HG02623 (cell line): ENCODE data around the gene ABCC1.
"Not testable (repeated sequence)": the region's sequence is repeated elsewhere in the genome, so short reads cannot be mapped to it uniquely, and the experiment has no call there.

Source experiments
- ATAC-seq: cut with Tn5 transposase; IDR thresholded peaks from one replicate; pipeline ENCODE4 v1.9.1; 2021; ENCODE audit warnings: moderate library complexity; ENCODE audit not compliant: unreplicated experiment

ABCC1 gene

DNA sequence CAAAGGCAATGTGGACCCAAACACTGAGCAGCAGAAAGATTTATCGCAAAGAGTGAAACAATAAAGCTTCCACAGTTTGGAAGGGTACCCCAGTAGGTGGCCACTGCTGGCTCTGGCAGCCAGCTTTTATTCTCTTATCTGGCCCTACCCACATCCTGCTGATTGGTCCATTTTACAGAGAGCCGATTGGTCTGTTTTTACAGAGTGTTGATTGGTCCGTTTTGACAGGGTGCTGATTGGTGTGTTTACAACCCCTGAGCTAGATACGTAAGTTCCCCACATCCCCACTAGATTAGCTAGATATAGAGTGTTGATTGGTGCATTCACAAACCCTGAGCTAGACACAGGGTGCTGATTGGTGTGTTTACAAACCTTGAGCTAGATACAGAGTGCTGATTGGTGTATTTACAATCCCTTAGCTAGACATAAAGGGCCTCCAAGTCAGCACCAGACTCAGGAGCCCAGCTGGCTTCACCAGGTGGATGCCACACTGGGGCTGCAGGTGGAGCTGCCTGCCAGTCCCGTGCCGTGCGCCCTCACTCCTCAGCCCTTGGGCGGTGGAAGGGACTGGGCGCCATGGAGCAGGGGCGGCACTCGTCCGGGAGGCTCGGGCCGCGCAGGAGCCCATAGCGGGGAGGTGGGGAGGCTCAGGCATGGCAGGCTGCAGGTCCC is 154.9 kb downstream of the ABCC1 start:
- ATAC-seq = not testable (repeated sequence)

DNA sequence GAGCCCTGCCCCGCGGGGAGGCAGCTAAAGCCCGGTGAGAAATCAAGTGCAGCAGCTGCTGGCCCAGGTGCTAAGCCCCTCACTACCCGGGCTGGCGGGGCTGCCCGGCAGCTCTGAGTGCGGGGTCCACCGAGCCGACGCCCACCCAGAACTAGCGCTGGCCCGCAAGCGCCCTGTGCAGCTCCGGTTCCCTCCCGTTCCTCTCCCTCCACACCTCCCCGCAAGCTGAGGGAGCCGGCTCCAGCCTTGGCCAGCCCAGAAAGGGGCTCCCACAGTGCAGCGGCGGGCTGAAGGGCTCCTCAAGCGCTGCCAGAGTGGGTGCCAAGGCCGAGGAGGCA is 155.4 kb downstream of the ABCC1 start:
- not testable (repeated sequence) for ATAC-seq

DNA sequence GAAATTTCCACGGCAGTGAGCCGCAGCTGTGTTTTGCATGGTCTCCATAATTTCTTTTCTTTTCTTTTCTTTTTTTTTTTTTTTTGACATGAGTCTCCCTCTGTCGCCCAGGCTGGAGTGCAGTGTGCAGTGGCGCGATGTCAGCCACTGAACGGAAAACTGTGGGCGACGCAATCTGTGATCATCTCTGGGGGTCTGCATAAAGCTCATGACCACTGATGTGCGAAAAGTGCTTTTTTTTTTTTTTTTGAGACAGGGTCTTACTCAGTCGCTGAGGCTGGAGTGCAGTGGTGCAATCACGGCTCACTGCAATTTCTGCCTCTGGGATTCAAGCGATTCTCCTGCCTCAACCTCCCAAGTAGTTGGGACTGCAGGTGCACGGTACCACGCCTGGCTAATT is 156.2 kb downstream of the ABCC1 start:
- no peak for ATAC-seq

DNA sequence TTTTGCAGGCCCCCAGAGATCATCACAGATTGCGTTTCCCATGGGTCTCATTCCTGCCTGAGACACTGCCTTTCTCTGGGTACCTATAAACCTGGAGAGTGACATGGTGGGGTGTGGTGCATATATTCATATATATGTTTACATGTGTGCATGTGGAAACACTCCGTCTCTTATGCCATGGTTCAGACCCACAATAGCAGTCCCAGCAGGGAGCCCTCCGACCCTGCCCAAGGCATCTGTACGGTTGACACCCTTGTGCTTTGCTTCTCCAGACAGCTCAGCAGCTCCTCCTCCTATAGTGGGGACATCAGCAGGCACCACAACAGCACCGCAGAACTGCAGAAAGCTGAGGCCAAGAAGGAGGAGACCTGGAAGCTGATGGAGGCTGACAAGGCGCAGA is 157.1 kb downstream of the ABCC1 start:
- ATAC-seq = no peak

DNA sequence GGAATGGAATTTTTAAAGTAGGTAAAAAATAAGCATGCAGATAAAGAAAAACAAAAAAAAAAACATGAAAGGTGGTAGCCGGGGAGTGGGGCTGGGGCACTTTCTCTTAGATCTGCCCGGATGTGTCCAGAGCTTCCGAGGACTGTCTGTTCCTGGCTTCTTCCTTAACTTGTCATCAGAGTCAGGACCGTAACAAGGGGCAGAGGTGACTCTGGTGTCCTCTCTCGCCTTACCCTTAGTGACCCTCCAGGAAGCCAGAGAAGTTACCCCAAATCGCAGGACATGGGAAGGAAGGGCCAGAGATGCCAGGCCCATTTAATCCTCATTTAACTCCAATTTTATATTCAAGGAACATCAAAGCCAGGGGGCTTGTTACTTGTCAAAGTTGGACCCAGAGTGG is 158.4 kb downstream of the ABCC1 start:
- no peak for ATAC-seq

DNA sequence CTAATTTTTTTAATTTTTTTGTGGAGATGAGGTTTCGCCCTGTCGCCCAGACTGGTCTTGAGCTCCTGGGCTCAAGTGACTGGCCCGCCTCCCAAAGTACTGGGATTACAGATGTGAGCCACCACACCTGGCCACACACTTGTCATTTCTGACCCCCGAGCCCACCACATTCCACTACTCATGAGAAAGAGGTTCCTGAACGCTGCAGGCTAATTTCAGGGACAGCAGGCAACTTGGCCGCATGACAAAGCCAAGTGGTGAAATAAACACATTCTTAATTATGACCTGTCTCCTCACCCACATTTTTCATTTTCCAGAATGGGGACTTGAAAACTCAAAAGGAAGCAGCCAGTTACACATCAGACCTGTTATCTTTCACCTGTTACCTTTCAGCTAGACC is 159.3 kb downstream of the ABCC1 start:
- ATAC-seq = no peak

DNA sequence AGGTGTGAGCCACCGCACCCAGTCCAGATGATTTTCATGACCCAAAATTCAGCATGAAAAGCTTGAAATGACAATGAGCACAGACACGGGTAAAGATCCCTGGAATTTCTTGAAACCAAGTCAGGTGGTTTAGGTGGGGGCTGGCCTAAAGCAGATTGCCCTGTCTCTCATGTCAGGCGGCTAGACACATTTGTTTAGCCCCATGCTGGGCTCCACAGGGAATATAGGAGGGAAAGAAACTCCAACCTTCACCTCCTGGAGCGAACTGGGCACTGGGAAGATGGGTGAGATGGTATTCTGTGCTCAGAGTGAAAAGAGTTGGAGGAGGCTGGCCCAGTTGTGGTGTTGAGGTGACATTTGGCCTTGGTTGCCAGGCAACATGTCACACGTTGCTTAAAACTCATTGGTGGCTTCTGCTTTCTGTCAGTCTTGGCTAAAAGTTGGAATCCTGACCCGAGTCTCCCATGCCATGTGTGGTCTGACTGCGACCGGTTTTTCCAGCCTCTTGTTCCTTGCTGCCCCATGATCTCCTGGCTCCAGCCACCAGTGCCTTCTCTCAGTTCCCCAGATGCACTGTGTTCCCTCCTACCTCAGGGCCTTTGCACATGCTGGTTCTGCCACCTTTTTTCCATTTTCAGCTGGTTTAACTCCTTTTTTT is 160.2 kb downstream of the ABCC1 start:
- ATAC-seq = no peak

DNA sequence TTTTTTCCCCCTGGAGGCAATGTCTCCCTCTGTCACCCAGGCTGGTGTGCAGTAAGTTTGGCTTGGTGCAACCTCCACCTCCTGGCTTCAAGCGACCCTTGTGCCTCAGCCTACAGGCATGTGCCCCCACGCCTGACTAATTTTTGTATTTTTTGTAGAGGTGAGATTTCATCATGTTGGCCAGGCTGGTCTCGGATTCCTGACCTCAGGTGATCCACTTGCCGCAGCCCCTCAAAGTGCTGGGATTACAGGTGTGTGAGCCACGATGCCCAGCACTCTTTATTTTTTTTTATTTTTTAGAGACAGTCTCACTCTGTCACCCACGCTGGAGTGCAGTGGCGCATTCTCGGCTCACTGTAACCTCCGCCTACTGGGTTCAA is 160.7 kb downstream of the ABCC1 start:
- ATAC-seq = no peak

DNA sequence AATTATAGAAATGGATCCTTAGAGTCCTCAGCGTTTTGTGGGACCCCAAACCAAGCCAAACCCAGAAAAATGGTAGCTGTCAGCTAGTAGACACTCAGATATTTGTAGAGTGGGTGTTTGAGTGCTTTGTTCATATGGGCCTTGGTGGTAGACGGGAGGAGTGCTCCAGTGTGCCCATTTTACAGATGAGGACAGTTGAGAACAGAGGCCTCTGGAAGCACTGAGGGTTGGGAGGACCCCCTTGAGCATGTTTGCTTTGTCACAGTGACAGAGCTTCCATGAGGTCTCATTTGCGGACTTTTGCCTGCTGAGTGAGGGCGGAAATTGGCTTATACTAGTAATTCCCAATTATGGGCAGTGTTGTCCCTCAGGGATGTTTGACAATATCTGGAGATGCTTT is 162.2 kb downstream of the ABCC1 start:
- ATAC-seq = no peak

DNA sequence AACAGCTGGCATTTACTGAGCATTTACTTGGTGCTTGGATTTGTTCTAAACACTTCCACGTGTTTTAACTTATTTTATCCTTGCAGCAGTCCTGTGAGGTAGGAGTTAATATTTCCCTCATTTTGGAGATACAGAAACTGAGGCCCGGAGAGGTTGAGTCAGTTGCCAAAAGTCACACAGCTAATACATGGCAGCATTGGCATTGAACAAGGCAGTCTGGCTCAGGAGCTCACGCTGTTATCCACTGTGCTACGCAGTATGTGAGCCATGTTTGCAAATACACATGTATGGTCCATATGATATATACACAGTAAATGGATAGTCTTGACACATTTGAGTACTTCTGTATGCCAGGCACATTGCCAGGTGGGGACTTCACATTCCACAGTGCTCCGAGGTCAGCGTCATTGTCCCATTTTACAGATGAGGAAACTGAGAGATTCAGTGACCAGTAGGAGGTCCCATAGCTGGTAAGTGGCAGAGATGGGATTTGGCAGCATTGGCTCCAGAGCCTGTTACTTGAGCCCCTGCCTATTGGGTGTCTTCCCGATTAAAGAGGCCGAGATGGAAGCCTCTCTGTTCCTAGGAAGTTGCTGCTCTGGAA is 163.1 kb downstream of the ABCC1 start:
- ATAC-seq = no peak

DNA sequence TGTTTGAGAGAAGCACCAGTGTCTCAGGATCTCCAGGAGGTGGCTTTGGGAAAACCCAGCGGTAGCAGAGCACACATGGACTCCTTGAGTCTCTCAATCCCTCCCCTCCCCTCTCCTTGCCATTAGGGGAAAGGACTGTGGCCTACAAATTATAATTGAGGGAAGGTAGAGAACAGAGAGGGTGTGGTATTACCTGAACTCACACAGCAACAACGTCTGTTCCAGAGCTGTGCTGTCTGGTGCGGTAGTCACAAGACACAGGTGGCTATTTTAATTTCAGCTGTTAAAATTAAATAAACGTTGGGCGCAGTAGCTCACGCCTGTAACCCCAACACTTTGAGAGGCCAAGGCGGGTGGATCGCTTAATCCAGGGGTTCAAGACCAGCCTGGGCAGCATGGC is 163.7 kb downstream of the ABCC1 start:
- ATAC-seq = no peak

DNA sequence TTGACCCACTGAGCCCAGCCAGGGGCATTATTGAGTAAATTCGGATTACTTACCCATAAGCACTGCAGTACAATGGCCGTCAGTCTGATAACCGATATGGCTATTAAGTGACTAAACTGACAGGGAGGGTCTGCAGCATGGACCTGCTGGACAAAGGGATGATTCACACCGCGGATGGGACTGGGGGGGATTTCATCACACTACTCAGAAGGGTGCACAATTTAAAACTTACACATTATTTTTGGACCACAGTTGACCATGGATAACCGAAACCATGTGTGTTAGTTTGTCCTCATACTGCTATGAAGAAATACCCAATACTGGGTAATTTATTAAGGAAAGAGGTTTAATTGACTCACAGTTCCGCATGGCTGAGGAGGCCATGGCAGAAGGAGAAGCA is 167.4 kb downstream of the ABCC1 start:
- no peak for ATAC-seq

DNA sequence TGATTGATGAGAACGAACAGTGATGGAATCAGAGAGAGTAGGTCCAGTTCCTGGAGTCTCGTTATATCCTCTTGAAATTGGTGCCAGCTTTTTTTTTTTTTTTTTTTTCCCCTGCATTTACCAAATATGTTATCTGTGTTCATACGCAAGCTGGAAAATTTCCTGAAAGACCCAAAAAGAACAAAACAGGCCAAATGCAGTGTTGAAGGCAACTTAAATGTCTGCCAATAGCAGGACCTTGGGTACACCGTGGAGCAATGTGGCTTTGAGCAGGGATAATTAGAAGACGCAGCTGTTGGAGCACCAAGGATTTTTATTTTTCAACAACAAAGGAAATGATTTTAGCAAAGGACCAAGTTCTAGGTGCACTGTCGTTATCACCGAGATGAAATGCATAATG is 168.9 kb downstream of the ABCC1 start:
- no peak for ATAC-seq

DNA sequence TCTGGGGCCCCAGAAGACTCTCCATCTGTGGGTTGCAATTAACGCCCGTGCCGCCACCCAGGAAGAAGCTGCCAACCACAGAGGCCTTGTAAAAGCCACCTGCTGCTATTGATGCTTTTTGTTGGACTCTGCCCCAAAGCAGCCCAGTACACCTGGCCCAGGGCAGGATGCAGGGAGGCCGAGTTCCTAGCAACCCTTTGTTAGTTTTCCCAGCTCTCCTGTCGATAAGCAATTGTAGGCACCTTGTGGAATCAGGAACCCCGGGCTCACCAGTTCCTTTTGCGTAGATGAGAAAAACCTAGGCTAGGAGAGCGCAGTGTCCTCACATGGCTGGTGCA is 170.6 kb downstream of the ABCC1 start:
- ATAC-seq = no peak

DNA sequence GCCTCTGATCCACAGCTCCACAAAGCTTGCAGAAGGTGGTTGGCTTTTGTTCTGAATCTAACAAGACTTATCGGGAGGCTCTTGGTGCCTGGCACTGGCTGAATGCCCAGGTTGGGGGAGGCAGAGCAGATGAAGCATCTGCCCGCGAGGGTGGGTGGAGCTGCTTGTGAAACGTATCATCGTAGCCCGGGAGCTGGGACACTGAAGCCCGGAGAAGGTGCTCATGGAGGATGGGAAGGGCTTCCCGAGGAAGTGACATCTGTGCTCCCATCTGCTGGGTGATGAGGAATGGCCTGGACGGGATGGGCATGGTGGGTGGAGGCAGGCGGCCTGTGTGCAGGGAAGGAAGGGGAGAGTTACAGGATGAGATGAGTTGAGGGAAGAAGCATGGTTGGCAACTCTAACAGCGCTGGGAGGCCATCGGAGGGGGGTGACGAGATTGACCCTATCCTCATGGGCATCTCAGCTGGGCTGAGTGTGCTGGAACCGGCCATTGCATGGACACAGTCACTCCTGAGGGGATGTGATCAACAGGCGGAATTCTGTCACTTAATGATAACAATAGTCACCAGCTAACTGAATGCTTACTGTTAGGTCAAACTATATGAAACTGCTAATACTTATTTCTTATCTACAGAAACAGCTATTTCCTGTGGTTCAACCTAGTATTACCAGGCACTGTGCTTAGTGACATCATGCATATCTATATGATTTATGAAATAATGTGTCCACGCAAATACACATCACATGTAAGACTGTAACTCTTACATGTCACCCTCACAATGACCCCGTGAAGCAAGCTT is 171.2 kb downstream of the ABCC1 start:
- ATAC-seq = no peak

DNA sequence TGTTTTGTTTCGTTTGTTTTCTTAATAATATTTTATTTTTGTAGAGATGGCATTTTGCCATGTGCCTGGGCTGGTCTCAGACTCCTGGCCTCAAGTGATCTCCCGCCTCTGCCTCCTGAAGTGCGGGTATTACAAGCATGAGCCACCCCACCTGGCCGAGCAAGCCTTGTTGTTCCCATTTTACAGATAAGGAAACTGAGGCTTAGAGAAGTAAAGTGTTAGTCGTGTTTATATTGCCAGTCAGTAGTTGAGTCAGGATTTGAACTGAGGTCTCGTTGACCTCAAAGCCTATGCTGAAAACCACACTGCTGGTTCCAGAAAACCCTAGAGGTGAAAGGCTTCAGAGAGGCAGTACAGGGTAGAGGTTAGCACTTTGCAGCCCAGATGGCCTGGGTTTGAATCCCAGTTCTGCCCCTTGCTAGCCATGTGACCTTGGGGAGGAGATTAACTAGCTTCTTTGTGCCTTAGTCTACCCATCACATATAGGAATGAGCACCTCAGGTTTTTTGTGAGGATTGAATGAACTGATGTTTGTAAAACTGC is 171.8 kb downstream of the ABCC1 start:
- no peak for ATAC-seq

DNA sequence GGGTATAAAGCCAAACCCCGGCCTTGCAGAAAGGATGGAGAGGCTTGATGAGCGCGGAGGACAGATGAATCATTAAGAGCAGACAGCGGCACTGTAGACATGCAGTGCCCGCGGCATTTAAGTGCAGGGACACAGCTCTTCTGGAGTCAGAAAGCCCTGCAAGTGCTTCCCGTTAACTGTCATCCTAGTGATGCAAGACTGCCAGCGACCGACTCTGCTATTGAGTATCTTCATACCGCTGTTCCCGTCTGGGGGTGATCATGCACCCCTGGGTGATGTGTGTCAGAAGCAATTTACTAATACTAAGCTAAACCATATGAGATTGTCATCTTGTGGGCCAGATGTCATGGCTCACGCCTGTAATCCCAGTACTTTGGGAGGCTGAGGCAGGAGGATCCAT is 172.8 kb downstream of the ABCC1 start:
- ATAC-seq = no peak

DNA sequence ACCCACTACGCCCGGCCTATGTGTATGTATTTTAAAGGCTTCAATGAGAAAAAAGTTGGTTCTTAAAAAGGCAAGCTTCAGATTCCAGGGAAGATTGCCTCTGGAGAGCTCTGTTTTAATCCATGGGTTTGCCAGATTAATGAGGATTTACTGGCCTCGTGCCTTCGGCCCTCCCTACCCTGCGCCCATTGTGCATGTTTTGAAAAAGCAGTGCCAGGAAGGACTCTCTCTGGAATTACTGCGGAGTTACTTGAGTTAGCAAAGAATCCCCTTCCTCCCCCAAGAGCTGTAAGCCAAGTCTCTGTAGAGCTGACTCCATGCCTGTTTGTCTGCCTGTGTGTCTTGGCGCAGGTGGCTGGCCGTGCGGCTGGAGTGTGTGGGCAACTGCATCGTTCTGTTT is 175.0 kb downstream of the ABCC1 start:
- ATAC-seq = no peak

DNA sequence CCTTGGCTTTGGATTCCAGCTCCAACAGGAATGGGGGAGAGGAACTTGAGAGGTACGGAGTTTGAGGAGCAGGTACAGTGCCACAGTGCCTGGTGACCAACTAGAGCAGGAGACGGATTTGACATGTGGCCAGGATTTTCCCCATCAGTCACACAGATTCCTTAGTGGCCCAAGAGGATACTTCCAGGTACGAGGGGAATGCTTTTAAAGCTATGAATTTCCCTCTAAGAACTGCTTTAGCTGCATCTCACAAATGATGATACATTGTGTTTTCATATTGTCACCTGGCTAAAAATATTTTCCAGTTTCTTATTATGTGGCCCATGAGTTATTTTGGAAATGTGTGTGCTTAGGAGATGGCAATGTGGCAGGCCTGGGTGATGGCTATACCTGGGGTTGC is 175.6 kb downstream of the ABCC1 start:
- no peak for ATAC-seq

DNA sequence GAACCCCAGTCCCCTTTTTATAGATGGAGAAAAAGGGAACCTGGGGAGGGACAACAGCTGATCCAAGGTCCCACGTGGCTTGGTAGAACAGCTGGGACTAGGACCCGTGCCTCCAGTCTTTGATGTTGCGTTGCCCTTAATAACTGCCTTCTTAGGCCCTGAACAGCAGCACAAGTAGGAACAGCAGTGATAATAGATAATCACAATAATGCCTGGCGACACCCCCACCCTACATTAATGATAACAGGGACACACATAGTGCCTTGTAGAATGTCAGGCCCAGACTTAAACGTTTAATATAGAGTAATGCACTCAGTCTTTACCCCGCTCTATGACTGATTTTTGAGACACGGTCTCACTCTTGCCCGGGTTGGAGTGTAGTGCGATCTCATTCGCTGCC is 177.5 kb downstream of the ABCC1 start:
- no peak for ATAC-seq

DNA sequence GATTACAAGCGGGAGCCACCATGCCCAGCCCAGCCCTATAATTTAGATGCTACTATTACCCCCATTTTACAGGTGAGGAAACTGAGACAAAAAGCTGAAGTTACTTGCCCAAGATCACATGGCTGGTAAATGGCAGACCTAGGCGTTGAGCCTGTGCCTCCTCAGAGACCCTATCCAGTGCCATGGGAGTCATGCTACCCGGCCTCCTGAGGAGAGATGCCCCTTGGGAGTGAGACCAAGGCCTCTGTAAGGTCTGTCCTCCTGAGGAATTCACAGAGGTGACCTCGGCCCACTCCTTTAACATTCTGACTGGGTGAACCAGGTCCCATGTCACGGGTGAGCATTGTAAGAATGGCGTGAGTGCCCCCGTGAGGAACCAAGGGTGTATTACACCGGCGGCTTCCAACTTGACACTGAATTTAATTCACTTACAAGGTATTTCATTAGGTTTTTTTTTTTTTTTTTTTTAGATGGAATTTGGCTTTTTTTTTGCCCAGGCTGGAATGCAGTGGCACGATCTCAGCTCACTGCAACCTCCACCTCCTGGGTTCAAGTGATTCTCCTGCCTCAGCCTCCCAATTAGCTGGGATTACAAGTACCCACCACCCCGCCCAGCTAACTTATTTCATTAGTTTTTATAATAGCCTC is 178.2 kb downstream of the ABCC1 start:
- ATAC-seq = no peak
